Brain pericyte (primary cell): ENCODE measurements around the gene RBM44.

Source experiments
- DNase-seq: peaks from one replicate; pipeline ENCODE4 v3.0.0-alpha.2; 2012; ENCODE audit warnings: low read depth, low spot score

RBM44 gene

GRCh38 chr2:237886685-237887481, 88.3 kb downstream of the RBM44 start:
- no peak for DNase-seq

- no peak for DNase-seq
Observed at GRCh38 chr2:237888389-237888788, 89.8 kb downstream of the RBM44 start.

- DNase-seq, result no peak
Observed at GRCh38 chr2:237889016-237889415, 90.4 kb downstream of the RBM44 start.

GRCh38 chr2:237889811-237890210, 91.2 kb downstream of the RBM44 start:
- no peak for DNase-seq
